Measurements from ENCODE around the gene ACTRT3.

ACTRT3 gene

DNA sequence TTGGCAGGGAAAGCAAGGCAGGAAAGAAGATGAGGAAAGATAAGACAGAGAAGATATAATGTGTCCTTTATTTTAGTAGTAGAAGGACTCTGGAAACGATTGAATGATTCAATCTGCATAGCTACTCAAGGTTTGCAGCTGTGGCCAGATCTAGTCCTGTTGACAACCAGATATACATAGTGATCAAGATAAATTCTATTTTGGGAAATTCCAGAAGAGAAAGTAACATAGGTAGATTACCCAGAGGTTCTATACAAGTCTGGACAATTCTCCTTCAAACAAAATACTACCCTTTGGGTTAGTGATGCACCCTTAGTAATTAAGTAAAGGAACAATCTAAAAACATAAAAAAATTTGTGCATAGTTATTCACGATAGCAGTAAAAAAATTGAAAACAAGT lies 13.9 kb downstream of the ACTRT3 start:
- TF ChIP-seq, protein P1, sequence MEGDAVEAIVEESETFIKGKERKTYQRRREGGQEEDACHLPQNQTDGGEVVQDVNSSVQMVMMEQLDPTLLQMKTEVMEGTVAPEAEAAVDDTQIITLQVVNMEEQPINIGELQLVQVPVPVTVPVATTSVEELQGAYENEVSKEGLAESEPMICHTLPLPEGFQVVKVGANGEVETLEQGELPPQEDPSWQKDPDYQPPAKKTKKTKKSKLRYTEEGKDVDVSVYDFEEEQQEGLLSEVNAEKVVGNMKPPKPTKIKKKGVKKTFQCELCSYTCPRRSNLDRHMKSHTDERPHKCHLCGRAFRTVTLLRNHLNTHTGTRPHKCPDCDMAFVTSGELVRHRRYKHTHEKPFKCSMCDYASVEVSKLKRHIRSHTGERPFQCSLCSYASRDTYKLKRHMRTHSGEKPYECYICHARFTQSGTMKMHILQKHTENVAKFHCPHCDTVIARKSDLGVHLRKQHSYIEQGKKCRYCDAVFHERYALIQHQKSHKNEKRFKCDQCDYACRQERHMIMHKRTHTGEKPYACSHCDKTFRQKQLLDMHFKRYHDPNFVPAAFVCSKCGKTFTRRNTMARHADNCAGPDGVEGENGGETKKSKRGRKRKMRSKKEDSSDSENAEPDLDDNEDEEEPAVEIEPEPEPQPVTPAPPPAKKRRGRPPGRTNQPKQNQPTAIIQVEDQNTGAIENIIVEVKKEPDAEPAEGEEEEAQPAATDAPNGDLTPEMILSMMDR (IDR thresholded peaks at IDR 0.05; ENCODE audit: insufficient read depth, low read length): no peak
- TF ChIP-seq POLR2AphosphoS5 (IDR thresholded peaks at IDR 0.05; ENCODE audit: low read depth) (no peak), SPI1 (IDR thresholded peaks at IDR 0.05; ENCODE audit: borderline replicate concordance, low read depth) (no peak), GABPA (IDR thresholded peaks at IDR 0.05; ENCODE audit: low read depth) (no peak)
- TF ChIP-seq, protein P2, sequence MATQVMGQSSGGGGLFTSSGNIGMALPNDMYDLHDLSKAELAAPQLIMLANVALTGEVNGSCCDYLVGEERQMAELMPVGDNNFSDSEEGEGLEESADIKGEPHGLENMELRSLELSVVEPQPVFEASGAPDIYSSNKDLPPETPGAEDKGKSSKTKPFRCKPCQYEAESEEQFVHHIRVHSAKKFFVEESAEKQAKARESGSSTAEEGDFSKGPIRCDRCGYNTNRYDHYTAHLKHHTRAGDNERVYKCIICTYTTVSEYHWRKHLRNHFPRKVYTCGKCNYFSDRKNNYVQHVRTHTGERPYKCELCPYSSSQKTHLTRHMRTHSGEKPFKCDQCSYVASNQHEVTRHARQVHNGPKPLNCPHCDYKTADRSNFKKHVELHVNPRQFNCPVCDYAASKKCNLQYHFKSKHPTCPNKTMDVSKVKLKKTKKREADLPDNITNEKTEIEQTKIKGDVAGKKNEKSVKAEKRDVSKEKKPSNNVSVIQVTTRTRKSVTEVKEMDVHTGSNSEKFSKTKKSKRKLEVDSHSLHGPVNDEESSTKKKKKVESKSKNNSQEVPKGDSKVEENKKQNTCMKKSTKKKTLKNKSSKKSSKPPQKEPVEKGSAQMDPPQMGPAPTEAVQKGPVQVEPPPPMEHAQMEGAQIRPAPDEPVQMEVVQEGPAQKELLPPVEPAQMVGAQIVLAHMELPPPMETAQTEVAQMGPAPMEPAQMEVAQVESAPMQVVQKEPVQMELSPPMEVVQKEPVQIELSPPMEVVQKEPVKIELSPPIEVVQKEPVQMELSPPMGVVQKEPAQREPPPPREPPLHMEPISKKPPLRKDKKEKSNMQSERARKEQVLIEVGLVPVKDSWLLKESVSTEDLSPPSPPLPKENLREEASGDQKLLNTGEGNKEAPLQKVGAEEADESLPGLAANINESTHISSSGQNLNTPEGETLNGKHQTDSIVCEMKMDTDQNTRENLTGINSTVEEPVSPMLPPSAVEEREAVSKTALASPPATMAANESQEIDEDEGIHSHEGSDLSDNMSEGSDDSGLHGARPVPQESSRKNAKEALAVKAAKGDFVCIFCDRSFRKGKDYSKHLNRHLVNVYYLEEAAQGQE (IDR thresholded peaks at IDR 0.05; ENCODE audit: insufficient replicate concordance, low read depth): no peak
- DNase-seq (ENCODE audit: low read depth in 1 of 2, low spot score in 1 of 2): no peak
- Histone ChIP-seq H3K27me3 (ENCODE audit: insufficient read depth, poor library complexity, severe bottlenecking) (no peaks in the 10 kb centered on the region), H3K4me3 (replicated peaks; ENCODE audit: insufficient read depth, low read length) (no peak overlapping the region), H3K27ac (replicated peaks) (no peak overlapping the region)

DNA sequence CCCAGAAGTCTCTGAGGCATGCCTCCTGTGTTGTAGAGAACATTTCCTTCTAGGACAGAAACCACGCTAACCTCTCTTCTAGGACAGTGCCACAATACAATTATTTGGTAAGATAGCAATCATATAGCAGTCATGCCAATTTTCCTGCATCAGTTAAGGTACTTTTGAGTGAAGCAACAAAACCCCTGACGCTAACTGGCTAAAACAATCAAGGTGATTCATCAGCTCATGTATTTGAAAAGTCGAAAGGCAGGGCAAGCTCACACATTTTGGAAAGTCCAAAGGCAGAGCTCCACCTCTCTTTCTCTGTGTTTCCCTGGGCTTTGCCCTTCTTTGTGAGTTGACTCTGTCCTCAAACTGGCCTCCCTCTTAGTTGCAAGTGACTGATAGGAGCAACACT lies 14.7 kb downstream of the ACTRT3 start:
- Histone ChIP-seq H3K27me3 (ENCODE audit: insufficient read depth, poor library complexity, severe bottlenecking) (no peaks in the 10 kb centered on the region), H3K27ac (replicated peaks) (no peak overlapping the region), H3K4me3 (replicated peaks; ENCODE audit: insufficient read depth, low read length) (no peak overlapping the region)
- TF ChIP-seq SPI1 (IDR thresholded peaks at IDR 0.05; ENCODE audit: borderline replicate concordance, low read depth) (no peak), POLR2AphosphoS5 (IDR thresholded peaks at IDR 0.05; ENCODE audit: low read depth) (no peak), GABPA (IDR thresholded peaks at IDR 0.05; ENCODE audit: low read depth) (no peak)
- TF ChIP-seq, protein P2 (IDR thresholded peaks at IDR 0.05; ENCODE audit: insufficient replicate concordance, low read depth): no peak
- TF ChIP-seq, protein P1 (IDR thresholded peaks at IDR 0.05; ENCODE audit: insufficient read depth, low read length): no peak
- DNase-seq (ENCODE audit: low read depth in 1 of 2, low spot score in 1 of 2): no peak

DNA sequence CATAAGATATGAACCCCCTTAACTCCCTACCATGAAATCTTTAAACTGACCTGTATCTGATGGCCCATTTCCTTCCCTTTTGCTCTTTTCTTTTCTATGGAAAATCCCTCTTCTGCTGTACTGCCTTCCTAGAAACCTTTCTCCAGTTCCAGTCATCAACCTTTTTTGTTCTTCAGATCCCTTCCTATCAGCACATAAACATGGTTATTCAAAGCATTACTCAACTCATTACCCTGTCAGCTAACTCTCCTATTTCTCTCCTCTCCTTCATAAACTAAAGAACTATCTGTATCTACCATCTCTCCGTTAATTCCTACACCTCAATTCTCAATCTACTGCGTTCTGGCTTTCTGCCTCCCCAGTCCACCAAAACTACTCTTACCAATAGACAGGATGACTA lies 17.5 kb downstream of the ACTRT3 start:
- H3K27ac ChIP-seq (replicated peaks): no peak overlapping the region
- DNase-seq (ENCODE audit: low read depth in 1 of 2, low spot score in 1 of 2): no peak
- peaks cover 2% of the 10 kb centered on the region for H3K27me3 ChIP-seq (ENCODE audit: insufficient read depth, poor library complexity, severe bottlenecking)
- TF ChIP-seq GABPA (IDR thresholded peaks at IDR 0.05; ENCODE audit: low read depth) (no peak), SPI1 (IDR thresholded peaks at IDR 0.05; ENCODE audit: borderline replicate concordance, low read depth) (no peak), POLR2AphosphoS5 (IDR thresholded peaks at IDR 0.05; ENCODE audit: low read depth) (no peak)
- TF ChIP-seq, protein P1 (IDR thresholded peaks at IDR 0.05; ENCODE audit: insufficient read depth, low read length): no peak
- TF ChIP-seq, protein P2 (IDR thresholded peaks at IDR 0.05; ENCODE audit: insufficient replicate concordance, low read depth): no peak
- H3K4me3 ChIP-seq (replicated peaks; ENCODE audit: insufficient read depth, low read length): no peak overlapping the region

All from HL-60 (cell line).